SIG-M5 treated with dmso at 0.1 percent for 504 hours (cell line): Measurements from ENCODE around the gene LCE1C.

ENCODE experiments used
- DNase-seq: peaks from one replicate; lab custom pipeline; 2025; ENCODE audit not compliant: unreplicated experiment; lab: John Stamatoyannopoulos, UW

The LCE1C gene

GRCh38 chr1:152760551-152761190 is 45.8 kb downstream of the LCE1C start:
- no peak for DNase-seq

GRCh38 chr1:152759453-152760173 is 46.8 kb downstream of the LCE1C start:
- DNase-seq = no peak

GRCh38 chr1:152758636-152759035 is 47.8 kb downstream of the LCE1C start:
- DNase-seq = no peak

- no peak for DNase-seq
Measured at GRCh38 chr1:152757747-152758146, 48.7 kb downstream of the LCE1C start, which contains the start of gene KPRP. KPRP (plus strand) TSS chr1:152758025; CDS start chr1:152759589, 1,564 bp downstream.

GRCh38 chr1:152756872-152757271 is 49.6 kb downstream of the LCE1C start:
- DNase-seq = no peak
